Subcutaneous adipose tissue (tissue), 4 donors: ENCODE results near the gene INCA1. TPM values are rescaled to one million over a fixed set of nuclear protein-coding genes. Genes with fewer than 3 reads are reported as not detected.

Experiments used
- CTCF ChIP-seq: fragments of 450-650 bp; IDR thresholded peaks from one replicate; pipeline ENCODE4 v1.5.1; 2016; ENCODE audit warnings: low read depth, mild to moderate bottlenecking, control low read depth, antibody characterized with exemption, moderate library complexity
- total RNA-seq, 4 donors: library from RNA; depleted of rRNA; stranded (reverse); fragments of >200 nt; gene quantifications; one replicate each; pipeline ENCODE4 v1.1.0, GENCODE V29; 2016

INCA1 gene
- total RNA-seq, 4 donors from 2014 or later: 0.85 to 1.3 (median 1.1) TPM

GRCh38 chr17:5002121-5002788 lies 4.9 kb upstream of the INCA1 start:
- no peak for TF ChIP-seq CTCF

- no peak for TF ChIP-seq CTCF
These were observed 2.9 kb upstream of the INCA1 start for GRCh38 chr17:5000237-5000639.

- TF ChIP-seq CTCF: no peak
These were observed 2.2 kb upstream of the INCA1 start for GRCh38 chr17:4999430-5000093.

GRCh38 chr17:4998732-4999429 lies 1.6 kb upstream of the INCA1 start:
- TF ChIP-seq CTCF: no peak

GRCh38 chr17:4998027-4998731 lies 857 bp upstream of the INCA1 start:
- no peak for TF ChIP-seq CTCF

- TF ChIP-seq CTCF: no peak
These were observed 3.2 kb downstream of the INCA1 start for GRCh38 chr17:4994081-4994595.
